GM06990 (cell line): Measurements from ENCODE around the gene RPS6KB1.
"Not testable (repeated sequence)": the region's sequence is repeated elsewhere in the genome, so short reads cannot be mapped to it uniquely, and the experiment has no call there.

ENCODE experiments used
- DNase-seq: peaks from one replicate; pipeline ENCODE4 v3.0.0-alpha.2; 2011; ENCODE audit not compliant: insufficient read length; ENCODE audit errors: extremely low read depth
- H3K27me3 ChIP-seq: replicated peaks from 2 replicates; pipeline ENCODE4 v1.6.0; 2011; ENCODE audit warnings: low read length; ENCODE audit not compliant: control insufficient read depth, insufficient read depth
- H3K36me3 ChIP-seq: 2 replicates; pipeline ENCODE4 v1.5.1; 2011; ENCODE audit warnings: low read length; ENCODE audit not compliant: control insufficient read depth, insufficient read depth
- H3K4me3 ChIP-seq: replicated peaks from 2 replicates; pipeline ENCODE4 v1.5.1; 2011; ENCODE audit warnings: low read depth, mild to moderate bottlenecking, control low read depth, low read length
- CTCF ChIP-seq: IDR thresholded peaks from 2 replicates; pipeline ENCODE4 v1.5.1; 2011; ENCODE audit warnings: low read length, control low read depth, mild to moderate bottlenecking, inconsistent platforms; ENCODE audit not compliant: insufficient read depth, poor library complexity, severe bottlenecking

The RPS6KB1 gene

GRCh38 chr17:59903455-59903854 lies 10.5 kb downstream of the RPS6KB1 start:
- Histone ChIP-seq H3K27me3 (no peaks in the 10 kb centered on the region), H3K36me3 (no peaks in the 10 kb centered on the region; the same call in 1 of the 2 replicates), H3K4me3 (no peak overlapping the region)
- no peak for DNase-seq
- TF ChIP-seq CTCF = no peak

- TF ChIP-seq CTCF = no peak
- Histone ChIP-seq H3K36me3 (no peaks in the 10 kb centered on the region; the same call in none of the 2 replicates), H3K27me3 (no peaks in the 10 kb centered on the region), H3K4me3 (no peak overlapping the region)
- DNase-seq = no peak
Observed at GRCh38 chr17:59907467-59907866, 14.5 kb downstream of the RPS6KB1 start.

- peaks cover 4% of the 10 kb centered on the region for H3K36me3 ChIP-seq
Observed at GRCh38 chr17:59914274-59914854, 21.4 kb downstream of the RPS6KB1 start.

GRCh38 chr17:59916446-59916845 lies 23.5 kb downstream of the RPS6KB1 start:
- Histone ChIP-seq H3K4me3 (no peak overlapping the region), H3K27me3 (no peaks in the 10 kb centered on the region), H3K36me3 (peaks cover 4% of the 10 kb centered on the region)
- no peak for TF ChIP-seq CTCF
- DNase-seq = no peak

More at GRCh38 chr17:59914274-59914854, 21.4 kb downstream of the RPS6KB1 start:
- DNase-seq = peak; percentile 21
- peak; percentile 46 for TF ChIP-seq CTCF
- no peaks in the 10 kb centered on the region for H3K27me3 ChIP-seq
- H3K4me3 ChIP-seq = no peak overlapping the region

- DNase-seq, H3K36me3 ChIP-seq, H3K4me3 ChIP-seq, H3K27me3 ChIP-seq: not testable (repeated sequence)
Observed at GRCh38 chr17:59920637-59921036, 27.7 kb downstream of the RPS6KB1 start.

- H3K27me3 ChIP-seq, DNase-seq, H3K36me3 ChIP-seq, H3K4me3 ChIP-seq: not testable (repeated sequence)
Observed at GRCh38 chr17:59930121-59930520, 37.2 kb downstream of the RPS6KB1 start.

GRCh38 chr17:59930768-59931167 lies 37.8 kb downstream of the RPS6KB1 start:
- H3K27me3 ChIP-seq, DNase-seq, H3K4me3 ChIP-seq, H3K36me3 ChIP-seq: not testable (repeated sequence)

GRCh38 chr17:59933317-59933716 lies 40.4 kb downstream of the RPS6KB1 start:
- not testable (repeated sequence) for DNase-seq, H3K4me3 ChIP-seq, H3K36me3 ChIP-seq, H3K27me3 ChIP-seq

GRCh38 chr17:59940697-59941096 lies 47.8 kb downstream of the RPS6KB1 start:
- not testable (repeated sequence) for H3K4me3 ChIP-seq, H3K36me3 ChIP-seq, H3K27me3 ChIP-seq, DNase-seq
